Kidney epithelial cell (primary cell): ENCODE results near the gene NEK1. TPM values are rescaled to one million over a fixed set of nuclear protein-coding genes. Genes with fewer than 3 reads are reported as not detected.

Source experiments
- DNase-seq: peaks from one replicate; pipeline ENCODE4 v3.0.0-alpha.2; 2010; ENCODE audit warnings: low read depth
- H3K27me3 ChIP-seq: 2 replicates; pipeline ENCODE4 v1.6.0; 2011; ENCODE audit warnings: low read length; ENCODE audit not compliant: control insufficient read depth, insufficient read depth
- H3K36me3 ChIP-seq: 2 replicates; pipeline ENCODE4 v1.5.1; 2011; ENCODE audit warnings: low read length; ENCODE audit not compliant: control insufficient read depth, insufficient read depth
- H3K4me3 ChIP-seq: 2 replicates; pipeline ENCODE4 v1.5.1; 2011; ENCODE audit warnings: low read depth, mild to moderate bottlenecking, control low read depth, low read length
- total RNA-seq: library from RNA; depleted of rRNA; stranded (reverse); fragments of >200 nt; gene quantifications from 2 replicates; pipeline ENCODE4 v1.2.3, GENCODE V29; 2015
- TF ChIP-seq, protein P1 (sequence below): IDR thresholded peaks from 2 replicates; pipeline ENCODE4 v1.5.1; 2011; ENCODE audit warnings: mild to moderate bottlenecking, moderate library complexity, low read length, control low read depth, inconsistent platforms; ENCODE audit not compliant: insufficient read depth, poor library complexity, severe bottlenecking

NEK1 gene
- total RNA-seq, 1 donor from 2014 or later = 13.2 TPM

DNA sequence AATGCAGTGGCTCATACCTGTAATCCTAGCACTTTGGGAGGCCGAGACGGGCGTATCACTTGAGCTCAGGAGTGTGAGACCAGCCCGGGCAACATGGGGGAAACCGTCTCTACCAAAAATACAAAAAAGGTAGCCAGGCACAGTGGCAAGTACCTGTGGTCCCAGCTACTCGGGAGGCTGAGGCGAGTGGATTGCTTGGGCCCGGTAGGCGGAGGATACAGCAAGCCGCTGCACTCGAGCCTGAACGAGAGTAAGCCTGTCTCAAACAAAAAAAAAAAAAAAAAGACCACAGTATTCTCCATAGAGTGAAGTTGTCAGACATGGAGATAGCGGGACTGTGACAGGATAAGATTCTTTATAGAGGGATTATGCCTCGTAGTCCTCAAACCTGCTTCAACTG, 265.5 kb downstream of the NEK1 start:
- no peak for DNase-seq
- TF ChIP-seq, protein P1, sequence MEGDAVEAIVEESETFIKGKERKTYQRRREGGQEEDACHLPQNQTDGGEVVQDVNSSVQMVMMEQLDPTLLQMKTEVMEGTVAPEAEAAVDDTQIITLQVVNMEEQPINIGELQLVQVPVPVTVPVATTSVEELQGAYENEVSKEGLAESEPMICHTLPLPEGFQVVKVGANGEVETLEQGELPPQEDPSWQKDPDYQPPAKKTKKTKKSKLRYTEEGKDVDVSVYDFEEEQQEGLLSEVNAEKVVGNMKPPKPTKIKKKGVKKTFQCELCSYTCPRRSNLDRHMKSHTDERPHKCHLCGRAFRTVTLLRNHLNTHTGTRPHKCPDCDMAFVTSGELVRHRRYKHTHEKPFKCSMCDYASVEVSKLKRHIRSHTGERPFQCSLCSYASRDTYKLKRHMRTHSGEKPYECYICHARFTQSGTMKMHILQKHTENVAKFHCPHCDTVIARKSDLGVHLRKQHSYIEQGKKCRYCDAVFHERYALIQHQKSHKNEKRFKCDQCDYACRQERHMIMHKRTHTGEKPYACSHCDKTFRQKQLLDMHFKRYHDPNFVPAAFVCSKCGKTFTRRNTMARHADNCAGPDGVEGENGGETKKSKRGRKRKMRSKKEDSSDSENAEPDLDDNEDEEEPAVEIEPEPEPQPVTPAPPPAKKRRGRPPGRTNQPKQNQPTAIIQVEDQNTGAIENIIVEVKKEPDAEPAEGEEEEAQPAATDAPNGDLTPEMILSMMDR = no peak
- H3K36me3 ChIP-seq = no peaks in the 10 kb centered on the region

DNA sequence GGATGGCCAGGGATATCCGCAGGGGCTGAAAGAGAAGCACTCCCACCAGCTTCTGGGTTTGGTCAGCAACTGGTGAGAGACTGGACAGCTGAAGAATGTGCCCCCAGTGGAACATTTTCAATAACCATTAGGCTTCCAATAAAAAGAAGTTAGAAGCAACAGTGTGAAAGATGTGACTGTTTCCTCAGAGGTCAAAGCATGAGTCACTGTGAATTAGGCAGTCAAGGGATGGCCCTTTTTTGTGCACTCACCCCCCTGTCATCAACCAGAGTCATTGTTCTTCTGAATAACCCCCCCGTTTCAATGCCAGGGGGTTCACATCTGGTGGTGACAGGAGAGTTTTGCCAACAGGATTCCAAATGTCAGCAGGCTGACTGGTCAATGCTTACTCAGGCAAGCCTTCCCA, 267.1 kb downstream of the NEK1 start:
- DNase-seq = peak; percentile 35
- H3K27me3 ChIP-seq = no peaks in the 10 kb centered on the region
- H3K4me3 ChIP-seq = no peak overlapping the region
- no peaks in the 10 kb centered on the region for H3K36me3 ChIP-seq
- TF ChIP-seq, protein P1 = no peak

More for the DNA sequence above, 265.5 kb downstream of the NEK1 start:
- H3K4me3 ChIP-seq = no peak overlapping the region
- H3K27me3 ChIP-seq = no peaks in the 10 kb centered on the region

Other genes with a start within 250 kb of the NEK1 start
- 52.9 and 58.3 TPM in 2 replicates for gene CLCN3, start 8.0 kb upstream of the NEK1 start, total RNA-seq
- 35.2 and 36.1 TPM in 2 replicates for gene HPF1, start 145.4 kb upstream of the NEK1 start, total RNA-seq